GM19463 (cell line): Measurements from ENCODE around the gene ANXA4.
"Not testable (repeated sequence)": the region's sequence is repeated elsewhere in the genome, so short reads cannot be mapped to it uniquely, and the experiment has no call there.

Experiments used
- ATAC-seq: cut with Tn5 transposase; IDR thresholded peaks from one replicate; pipeline ENCODE4 v1.9.1; 2021; ENCODE audit warnings: mild to moderate bottlenecking, moderate library complexity; ENCODE audit not compliant: unreplicated experiment

Gene ANXA4

GRCh38 chr2:69753659-69754363, 11.9 kb downstream of the ANXA4 start:
- ATAC-seq = no peak

DNA sequence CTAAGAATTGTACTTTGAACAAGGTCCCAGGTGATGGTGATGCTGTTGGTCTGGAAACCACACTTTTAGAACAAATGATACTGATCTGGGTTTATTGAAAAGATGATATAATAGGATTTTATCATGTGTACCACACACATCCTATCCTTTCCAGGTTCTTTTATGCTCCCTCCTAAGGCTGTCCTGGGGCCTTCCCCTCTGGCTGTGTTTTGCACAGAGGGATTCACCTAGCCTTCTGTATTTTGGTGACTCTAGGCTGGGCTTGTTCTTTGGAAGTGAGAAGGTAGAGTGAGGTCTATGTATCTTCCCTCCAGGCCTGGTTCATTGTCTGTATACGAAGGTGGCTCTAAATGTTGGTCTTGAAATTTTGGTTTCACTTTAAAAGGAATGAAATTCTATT, 12.7 kb downstream of the ANXA4 start:
- no peak for ATAC-seq

DNA sequence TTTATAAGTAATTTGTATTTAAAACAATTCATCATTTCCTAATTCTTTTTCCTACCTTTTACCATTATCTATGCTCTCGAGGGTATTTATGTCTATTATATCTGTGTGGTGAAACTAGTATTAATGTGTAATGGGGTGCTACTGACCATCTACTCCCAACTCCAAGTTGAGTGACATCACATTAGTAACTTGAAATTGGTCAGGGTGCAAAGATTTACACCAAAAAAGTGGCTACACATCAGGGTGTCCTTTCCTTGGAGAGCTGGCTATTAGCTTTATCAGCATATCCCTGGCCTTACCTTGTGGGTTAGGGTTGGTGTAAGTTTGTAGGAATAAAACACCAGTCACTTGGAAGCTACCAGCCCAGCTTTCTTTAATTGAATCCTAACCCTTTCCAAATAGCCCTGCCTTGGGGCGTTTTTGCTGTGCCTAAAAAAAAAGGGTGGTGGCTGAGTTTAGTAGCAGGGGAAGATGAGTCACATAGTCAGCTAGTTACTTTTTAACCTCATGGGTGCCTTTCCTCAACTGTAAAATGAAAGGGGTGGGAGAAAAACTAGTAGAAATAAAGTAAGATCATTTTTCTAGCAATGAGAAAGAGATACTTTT, 14.0 kb downstream of the ANXA4 start:
- peak; percentile 81 for ATAC-seq

DNA sequence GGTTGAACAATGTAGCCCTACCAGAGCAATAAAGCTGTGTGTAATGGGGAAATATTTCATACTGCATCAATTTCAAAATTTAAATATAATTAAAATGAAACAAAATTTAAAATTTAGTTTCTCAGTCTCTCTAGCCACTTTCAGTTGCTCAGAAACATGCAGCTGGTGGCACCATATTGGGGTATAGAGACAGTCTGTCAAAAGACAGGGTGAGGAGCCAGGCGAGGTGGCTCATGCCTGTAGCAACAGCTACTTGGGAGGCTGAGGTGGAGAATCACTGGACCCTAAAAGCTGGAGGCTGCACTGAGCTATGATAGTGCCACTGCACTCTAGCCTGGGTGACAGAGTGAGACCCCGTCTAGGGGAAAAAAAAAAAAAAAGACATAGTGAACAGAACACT, 20.1 kb downstream of the ANXA4 start:
- no peak for ATAC-seq

- no peak for ATAC-seq
Measured at GRCh38 chr2:69762513-69763494, 20.9 kb downstream of the ANXA4 start.

DNA sequence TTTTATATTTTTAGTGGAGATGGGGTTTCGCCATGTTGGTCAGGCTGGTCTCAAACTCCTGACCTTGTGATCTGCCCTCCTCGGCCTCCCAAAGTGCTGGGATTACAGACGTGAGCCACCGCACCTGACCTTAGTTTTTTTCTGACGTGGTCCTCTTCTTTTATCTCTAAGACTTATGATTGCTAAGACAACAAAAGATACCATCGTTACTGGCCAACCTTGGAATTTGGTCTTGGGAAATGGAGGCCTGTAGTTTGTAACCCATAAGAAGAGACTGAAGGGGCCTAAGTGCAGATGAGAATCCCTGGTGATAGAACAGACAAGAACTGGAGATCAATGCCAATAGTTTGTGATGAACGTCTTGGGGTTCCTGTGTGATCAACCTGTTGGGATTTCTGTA, 21.9 kb downstream of the ANXA4 start:
- ATAC-seq = not testable (repeated sequence)

DNA sequence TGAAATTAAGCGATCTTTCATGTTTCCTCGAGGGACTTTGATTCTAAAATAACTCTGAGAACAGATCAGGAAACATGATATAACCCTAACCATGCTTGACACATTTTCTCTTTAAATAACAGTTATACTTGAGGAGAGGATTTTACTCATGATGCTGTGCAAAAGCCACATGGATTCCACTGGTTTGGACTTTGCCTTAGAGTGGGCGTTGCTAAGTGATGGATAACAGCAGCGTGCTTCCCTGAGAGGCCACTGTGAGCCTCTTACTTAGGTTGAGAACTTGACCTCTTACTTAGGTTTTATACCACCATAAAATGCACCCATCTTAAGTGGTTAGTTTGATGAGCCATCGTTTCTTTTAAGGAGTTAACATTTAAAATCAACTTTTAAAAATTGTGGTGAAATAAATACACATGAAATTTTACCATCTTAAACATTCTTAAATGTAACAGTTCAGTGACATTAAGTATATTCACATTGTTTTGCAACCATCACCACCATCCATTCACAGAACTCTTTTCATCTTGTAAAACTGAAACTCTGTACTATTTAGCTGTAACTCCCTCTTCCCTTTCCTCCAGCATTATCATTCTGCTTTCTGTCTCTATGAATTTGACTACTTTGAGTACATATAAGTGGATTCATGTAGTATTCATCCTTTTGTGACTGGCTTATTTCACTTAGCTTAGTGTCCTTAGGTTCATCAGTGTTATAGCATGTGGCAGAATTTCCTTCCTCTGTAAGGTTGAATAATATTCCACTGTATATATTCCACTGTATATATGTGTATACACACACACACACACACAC, 22.6 kb downstream of the ANXA4 start:
- peak; percentile 55 for ATAC-seq

DNA sequence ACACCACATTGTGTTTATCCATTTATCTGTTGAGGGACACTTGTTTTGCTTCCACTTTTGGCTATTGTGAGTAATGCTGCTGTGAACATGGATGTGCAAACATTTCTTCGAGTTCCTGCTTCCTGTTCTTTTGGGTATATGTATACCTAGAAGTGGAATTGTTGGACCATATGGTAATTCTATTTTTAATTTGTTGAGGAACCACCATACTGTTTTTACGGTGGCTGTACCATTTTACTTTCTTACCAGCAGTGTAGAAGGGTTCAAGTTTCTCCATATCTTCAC, 23.1 kb downstream of the ANXA4 start:
- no peak for ATAC-seq

- ATAC-seq = no peak
Measured at GRCh38 chr2:69766014-69766413, 24.1 kb downstream of the ANXA4 start.

DNA sequence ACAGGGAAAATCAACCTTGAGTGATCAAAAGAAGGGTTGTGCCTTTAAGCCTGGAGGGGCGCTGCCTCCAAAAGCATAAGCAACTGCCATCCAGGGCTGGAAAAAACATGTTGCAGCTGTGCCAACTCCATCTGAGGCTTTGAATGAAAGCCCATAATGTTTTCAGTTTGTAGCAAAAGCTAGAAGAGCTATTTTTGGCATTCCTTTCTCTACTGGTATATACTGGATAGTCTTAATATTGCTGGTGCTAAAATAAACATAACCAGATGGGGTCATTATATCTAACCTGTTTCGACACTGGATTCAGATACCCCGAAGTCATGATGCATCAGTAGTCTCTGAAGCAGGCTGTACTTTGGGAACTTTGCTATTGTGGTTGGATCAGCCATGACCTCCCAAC, 25.1 kb downstream of the ANXA4 start:
- ATAC-seq = no peak

DNA sequence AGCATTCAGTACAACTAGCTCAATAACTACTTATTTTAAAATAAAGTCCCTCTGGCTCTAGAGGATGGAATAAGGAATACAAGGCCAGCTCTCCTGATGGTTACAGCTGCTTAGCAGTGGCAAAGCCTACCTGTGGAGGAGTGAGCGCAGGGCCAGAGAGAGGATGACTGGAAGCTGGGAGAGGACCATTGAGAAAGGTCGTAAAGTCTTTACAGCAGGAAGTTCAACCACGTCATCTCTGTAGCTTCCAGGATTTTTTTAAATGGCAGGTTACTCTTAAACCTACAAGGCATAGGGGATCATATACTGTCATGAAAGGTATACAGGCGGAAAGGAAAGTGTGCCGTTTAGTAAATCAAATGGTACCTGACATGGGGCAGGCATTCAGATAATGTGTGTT, 26.3 kb downstream of the ANXA4 start:
- no peak for ATAC-seq

GRCh38 chr2:69768789-69769188, 26.9 kb downstream of the ANXA4 start:
- no peak for ATAC-seq

- ATAC-seq = no peak
Measured at GRCh38 chr2:69769272-69769671, 27.3 kb downstream of the ANXA4 start.

GRCh38 chr2:69770193-69770702, 28.3 kb downstream of the ANXA4 start:
- ATAC-seq = peak; percentile 47

DNA sequence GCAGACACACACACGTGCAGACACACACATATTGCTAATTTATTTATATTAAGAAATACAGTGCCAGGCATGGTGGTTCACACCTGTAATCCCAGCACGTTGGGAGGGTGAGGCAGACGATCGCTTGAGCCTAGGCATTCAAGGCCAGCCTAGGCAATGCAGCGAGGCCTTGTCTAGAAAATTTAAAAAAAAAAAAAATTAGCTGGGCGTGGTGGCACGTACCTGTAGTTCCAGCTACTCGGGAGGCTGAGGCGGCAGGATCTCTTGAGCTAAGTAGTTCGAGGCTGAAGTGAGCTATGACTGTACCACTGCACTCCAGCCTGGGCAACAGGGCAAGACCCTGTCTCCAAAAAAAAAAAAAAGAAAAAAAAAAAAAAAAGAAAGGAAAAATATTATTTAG, 28.8 kb downstream of the ANXA4 start:
- ATAC-seq = no peak

- no peak for ATAC-seq
Measured at GRCh38 chr2:69771461-69771860, 29.5 kb downstream of the ANXA4 start.

DNA sequence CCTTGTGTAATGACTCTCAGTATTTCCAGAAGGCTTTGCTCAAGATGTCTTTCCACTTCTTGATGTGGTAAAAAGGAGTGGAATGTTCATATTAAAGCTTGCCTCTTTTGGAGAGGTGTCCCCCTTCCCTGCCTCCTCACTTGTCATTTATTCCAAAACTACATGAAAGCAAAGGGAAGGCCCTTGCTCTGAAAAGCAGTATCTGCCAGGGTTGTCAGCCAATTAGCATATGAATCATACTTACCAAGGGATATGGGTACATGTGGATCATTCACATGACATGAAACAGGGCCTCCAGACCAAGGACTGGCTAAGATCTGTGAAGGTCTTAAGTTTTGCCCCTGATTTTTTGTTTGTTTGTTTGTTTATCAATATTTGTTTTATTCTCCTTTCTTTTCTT, 31.3 kb downstream of the ANXA4 start:
- ATAC-seq = no peak

- ATAC-seq = peak; percentile 17
Measured at GRCh38 chr2:69774258-69774983, 32.5 kb downstream of the ANXA4 start.

DNA sequence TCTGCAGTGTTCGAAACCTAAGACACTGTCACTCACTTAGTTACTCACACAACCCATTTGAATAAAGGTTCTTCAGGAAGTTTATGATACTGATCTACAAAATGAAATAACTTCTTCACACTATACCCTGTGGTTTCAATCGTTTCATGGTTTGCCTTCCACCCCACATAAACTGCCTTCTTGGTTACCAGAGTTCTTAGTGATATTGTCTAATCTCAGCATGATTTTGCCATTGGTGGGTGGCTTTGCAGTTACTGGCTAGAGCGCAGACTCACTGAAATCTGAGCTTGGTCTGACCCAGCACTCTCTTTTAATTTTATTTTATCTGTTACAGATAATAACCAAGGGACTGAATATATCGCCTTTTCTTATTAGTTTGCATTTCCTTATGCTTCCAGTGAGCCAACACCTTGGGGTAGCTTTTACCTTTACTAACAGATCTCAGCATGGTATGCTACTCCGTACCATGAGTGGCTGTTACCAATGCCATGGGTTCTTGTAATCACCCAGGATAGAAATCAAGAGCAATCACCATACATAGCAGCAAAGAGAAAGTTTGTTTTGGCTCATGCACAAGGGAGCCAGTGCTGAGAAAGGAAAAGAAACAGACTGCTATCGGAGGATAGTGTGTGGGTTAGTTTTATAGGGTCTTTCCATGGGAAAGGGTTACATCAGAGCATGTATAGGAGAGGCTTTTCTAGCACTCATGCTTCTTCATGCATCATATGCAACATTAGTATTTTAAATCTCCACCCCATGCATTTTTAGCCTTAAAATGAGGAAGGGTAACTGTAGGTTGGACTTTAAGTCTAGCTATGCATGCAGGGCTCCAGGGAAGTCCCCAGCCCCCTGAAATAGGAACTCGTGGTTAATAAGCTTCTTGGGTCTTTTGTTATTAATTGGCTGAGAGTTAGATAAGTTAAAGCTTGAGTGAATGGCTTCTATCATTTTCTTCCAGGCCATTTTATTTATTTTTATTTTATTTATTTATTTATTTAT, 33.3 kb downstream of the ANXA4 start:
- peak; percentile 48 for ATAC-seq
